Measurements from ENCODE around the gene TP53BP2.

DNA sequence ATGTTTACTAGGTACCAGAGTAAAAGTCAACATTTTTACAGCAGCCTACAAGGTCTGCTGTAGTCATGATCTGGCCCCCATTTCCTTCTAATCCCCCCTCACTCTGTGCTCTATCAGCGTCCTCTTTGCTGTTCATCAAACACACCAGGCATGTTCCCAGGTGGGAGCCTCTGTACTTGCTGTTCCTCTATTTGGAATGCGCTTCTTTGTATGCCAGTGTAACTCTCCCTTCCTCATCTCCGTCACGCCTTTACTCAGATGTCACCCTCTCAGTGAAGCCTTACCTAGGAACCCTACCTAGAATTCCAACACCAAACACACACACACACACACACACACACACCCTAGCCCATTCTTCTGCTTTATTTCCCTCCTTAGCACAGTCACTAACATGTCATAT is 21.0 kb downstream of the TP53BP2 start:
- TF ChIP-seq, protein P1, sequence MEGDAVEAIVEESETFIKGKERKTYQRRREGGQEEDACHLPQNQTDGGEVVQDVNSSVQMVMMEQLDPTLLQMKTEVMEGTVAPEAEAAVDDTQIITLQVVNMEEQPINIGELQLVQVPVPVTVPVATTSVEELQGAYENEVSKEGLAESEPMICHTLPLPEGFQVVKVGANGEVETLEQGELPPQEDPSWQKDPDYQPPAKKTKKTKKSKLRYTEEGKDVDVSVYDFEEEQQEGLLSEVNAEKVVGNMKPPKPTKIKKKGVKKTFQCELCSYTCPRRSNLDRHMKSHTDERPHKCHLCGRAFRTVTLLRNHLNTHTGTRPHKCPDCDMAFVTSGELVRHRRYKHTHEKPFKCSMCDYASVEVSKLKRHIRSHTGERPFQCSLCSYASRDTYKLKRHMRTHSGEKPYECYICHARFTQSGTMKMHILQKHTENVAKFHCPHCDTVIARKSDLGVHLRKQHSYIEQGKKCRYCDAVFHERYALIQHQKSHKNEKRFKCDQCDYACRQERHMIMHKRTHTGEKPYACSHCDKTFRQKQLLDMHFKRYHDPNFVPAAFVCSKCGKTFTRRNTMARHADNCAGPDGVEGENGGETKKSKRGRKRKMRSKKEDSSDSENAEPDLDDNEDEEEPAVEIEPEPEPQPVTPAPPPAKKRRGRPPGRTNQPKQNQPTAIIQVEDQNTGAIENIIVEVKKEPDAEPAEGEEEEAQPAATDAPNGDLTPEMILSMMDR (conservative IDR thresholded peaks at IDR 0.05; ENCODE audit: low read length): no peak
- no peak for TF ChIP-seq EZH2phosphoT487 (IDR thresholded peaks at IDR 0.05; ENCODE audit: borderline replicate concordance, low read depth, low read length)

Data from OCI-LY7 (cell line).